Colonic mucosa (tissue), 4 donors: ENCODE data around the gene VMA21. TPM values are rescaled to one million over a fixed set of nuclear protein-coding genes. Genes with fewer than 3 reads are reported as not detected.

Source experiments
- DNase-seq: peaks from one replicate; pipeline ENCODE4 v3.0.0-alpha.2; 2020
- H3K27ac ChIP-seq: fragments of 200-600 bp; one replicate; pipeline ENCODE4 v1.8.0; 2021
- H3K27me3 ChIP-seq: fragments of 200-600 bp; one replicate; pipeline ENCODE4 v1.8.0; 2021
- H3K36me3 ChIP-seq: fragments of 200-600 bp; one replicate; pipeline ENCODE4 v1.8.0; 2021
- H3K4me1 ChIP-seq: fragments of 200-600 bp; one replicate; pipeline ENCODE4 v1.8.0; 2021; ENCODE audit warnings: mild to moderate bottlenecking
- H3K4me3 ChIP-seq: fragments of 200-600 bp; one replicate; pipeline ENCODE4 v1.8.0; 2021
- H3K9ac ChIP-seq, 2 donors: one replicate each; pipeline ENCODE4 v1.7.0; 2013; ENCODE audit warnings: control low read depth in 2 of 2, low read depth in 2 of 2, low read length in 2 of 2
- H3K9me3 ChIP-seq: fragments of 200-600 bp; one replicate; pipeline ENCODE4 v1.8.0; 2021
- intact Hi-C: fragments of 100-400 bp; cut with DNase I; formaldehyde crosslinking; loops from one replicate; pipeline ENCODE4 v1.14.1; 2022
- total RNA-seq, 2 donors: library from RNA; stranded (reverse); fragmentation: NEBNext Ultra II Directional in 1 of 2; extraction: Animal tissue kit (Norgen Biotek cat#: 25700) in 1 of 2; gene quantifications; one replicate each; pipeline ENCODE4 v1.2.1, GENCODE V29; 2021
- TF ChIP-seq, protein P1 (sequence below): fragments of 200-600 bp; IDR thresholded peaks from one replicate; pipeline ENCODE4 v1.8.0; 2022; ENCODE audit warnings: antibody characterized with exemption, mild to moderate bottlenecking
- donor health status: healthy.
- donor health status: DM: no; HTN: no; CAD: no.
- donor health status: DM: no; HTN: no; CAD: no.

The VMA21 gene
- total RNA-seq, result 10 to 100 TPM; 15.1 to 20.6 TPM

DNA sequence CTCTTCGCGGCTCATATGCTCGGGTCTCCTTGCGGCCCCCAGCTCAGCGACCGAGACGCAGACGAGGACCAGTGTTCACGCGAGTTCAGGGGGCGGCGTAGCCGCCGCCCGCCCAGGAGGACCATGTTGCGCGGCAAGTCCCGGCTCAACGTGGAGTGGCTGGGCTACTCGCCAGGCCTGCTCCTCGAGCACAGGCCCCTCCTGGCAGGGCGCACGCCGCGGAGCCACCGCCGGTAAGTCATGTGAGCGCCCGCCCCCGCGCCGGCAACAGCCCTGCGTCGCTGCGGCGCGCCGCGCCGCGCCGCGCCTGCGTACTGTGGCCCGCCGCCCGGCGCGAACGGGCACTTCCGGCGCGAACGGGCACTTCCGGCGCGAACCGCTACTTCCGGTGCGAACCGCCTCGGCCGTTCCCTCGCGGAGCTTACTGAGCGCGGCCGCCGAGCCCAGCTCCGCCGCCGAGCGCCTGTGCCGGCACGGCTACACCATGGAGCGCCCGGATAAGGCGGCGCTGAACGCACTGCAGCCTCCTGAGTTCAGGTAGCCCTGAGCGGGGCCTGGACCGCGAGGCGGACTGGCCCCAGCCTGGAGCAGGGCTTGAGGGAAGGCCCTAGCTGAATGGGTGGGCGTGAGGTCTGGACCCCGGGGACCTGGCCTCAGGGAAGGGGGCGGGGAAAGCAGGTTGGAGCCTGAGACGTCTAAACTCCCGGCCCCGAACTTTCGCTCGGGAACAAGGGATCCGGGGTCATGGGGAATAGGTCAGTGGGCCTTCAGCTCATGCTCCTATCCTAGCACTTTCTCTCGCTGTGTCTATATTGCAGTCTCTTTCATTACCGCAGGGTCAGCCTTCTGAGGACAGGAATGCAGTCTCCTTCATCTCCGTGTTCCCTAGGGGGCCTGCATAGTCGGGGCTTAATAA lies at the start of gene VMA21:
Gene VMA21, plus strand, starts transcription at position 382 of the 916 bp plus-strand sequence. Its CDS starts 103 bp downstream, at position 485.
- TF ChIP-seq, protein P1, sequence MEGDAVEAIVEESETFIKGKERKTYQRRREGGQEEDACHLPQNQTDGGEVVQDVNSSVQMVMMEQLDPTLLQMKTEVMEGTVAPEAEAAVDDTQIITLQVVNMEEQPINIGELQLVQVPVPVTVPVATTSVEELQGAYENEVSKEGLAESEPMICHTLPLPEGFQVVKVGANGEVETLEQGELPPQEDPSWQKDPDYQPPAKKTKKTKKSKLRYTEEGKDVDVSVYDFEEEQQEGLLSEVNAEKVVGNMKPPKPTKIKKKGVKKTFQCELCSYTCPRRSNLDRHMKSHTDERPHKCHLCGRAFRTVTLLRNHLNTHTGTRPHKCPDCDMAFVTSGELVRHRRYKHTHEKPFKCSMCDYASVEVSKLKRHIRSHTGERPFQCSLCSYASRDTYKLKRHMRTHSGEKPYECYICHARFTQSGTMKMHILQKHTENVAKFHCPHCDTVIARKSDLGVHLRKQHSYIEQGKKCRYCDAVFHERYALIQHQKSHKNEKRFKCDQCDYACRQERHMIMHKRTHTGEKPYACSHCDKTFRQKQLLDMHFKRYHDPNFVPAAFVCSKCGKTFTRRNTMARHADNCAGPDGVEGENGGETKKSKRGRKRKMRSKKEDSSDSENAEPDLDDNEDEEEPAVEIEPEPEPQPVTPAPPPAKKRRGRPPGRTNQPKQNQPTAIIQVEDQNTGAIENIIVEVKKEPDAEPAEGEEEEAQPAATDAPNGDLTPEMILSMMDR, result no peak
- Histone ChIP-seq H3K9me3 (no peaks in the 10 kb centered on the region), H3K9ac (peak within 1 kb of the TSS; percentile 68 to 82), H3K27me3 (no peaks in the 10 kb centered on the region), H3K36me3 (no peaks in the 10 kb centered on the region), H3K4me1 (no peaks in the 10 kb centered on the region), H3K27ac (peak within 1 kb of the TSS; percentile 82), H3K4me3 (peak within 1 kb of the TSS; percentile 70)
- intact Hi-C loops, result no loop called here
- peak; percentile 70 for DNase-seq

- intact Hi-C loops, result loop anchor here (10.0 kb wide), 1 partner anchor 205 kb away; no protein-coding TSS in a partner anchor
- no peak for DNase-seq
- no peaks in the 10 kb centered on the region for H3K36me3 ChIP-seq
- H3K4me1 ChIP-seq, result no peaks in the 10 kb centered on the region
- no peak overlapping the region for H3K9ac ChIP-seq
- H3K27ac ChIP-seq, result no peak overlapping the region
- no peak overlapping the region for H3K4me3 ChIP-seq
- H3K9me3 ChIP-seq, result no peaks in the 10 kb centered on the region
- TF ChIP-seq, protein P1, result no peak
- no peaks in the 10 kb centered on the region for H3K27me3 ChIP-seq
Observed at GRCh38 chrX:151359341-151359740, 37.7 kb upstream of the VMA21 start.

- Histone ChIP-seq H3K9ac (no peak overlapping the region), H3K4me1 (no peaks in the 10 kb centered on the region), H3K27ac (no peak overlapping the region), H3K27me3 (no peaks in the 10 kb centered on the region), H3K36me3 (no peaks in the 10 kb centered on the region), H3K4me3 (no peak overlapping the region), H3K9me3 (no peaks in the 10 kb centered on the region)
- TF ChIP-seq, protein P1, result peak; percentile 39
- peak; percentile 23 for DNase-seq
- intact Hi-C loops, result loop anchor here (10.0 kb wide), 1 partner anchor 205 kb away; no protein-coding TSS in a partner anchor
Observed at GRCh38 chrX:151359931-151360871, 36.8 kb upstream of the VMA21 start.

DNA sequence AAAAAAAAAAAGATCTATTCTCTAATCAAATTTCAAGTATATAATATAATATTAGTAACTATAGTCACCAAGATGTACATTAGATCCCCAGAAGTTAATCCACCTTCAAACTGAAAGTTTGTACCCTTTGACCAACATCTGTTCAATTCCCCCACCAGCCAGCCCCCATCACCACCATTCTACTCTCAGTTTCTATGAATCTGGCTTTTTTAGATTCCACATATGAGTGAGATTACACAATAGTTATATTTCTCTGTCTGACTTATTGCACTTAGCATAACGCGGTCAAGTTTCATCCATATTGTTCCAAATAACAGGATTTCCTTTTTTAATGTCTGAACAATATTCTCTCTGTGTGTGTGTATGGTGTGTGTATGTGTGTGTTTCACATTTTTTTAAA lies 33.7 kb upstream of the VMA21 start:
- no peak overlapping the region for H3K27ac ChIP-seq
- TF ChIP-seq, protein P1, result no peak
- no peaks in the 10 kb centered on the region for H3K36me3 ChIP-seq
- no peaks in the 10 kb centered on the region for H3K27me3 ChIP-seq
- no peaks in the 10 kb centered on the region for H3K4me1 ChIP-seq
- no peak overlapping the region for H3K4me3 ChIP-seq
- no peak for DNase-seq
- intact Hi-C loops, result no loop called here
- H3K9ac ChIP-seq, result no peak overlapping the region
- H3K9me3 ChIP-seq, result no peaks in the 10 kb centered on the region

DNA sequence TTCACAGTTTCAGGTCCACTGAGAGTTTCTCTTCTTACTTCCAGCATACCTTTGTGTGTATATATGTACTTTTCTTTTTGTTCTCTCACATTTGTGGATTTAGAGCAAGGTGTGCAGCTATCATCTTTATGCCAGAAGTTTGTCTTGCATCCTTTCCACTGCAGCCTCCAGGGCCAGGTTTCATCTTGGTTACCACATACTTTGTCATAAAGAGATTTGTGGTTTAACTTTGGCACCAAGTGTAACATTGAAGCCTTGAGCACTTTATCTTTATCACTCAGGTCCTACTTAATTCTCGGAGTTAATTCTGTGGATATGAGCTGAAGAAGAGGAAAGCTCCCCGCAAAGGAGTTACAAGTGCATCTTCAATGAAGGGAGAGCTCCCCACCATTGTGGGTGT lies 31.4 kb upstream of the VMA21 start:
- Histone ChIP-seq H3K4me1 (no peaks in the 10 kb centered on the region), H3K27ac (no peak overlapping the region), H3K9ac (no peak overlapping the region), H3K9me3 (no peaks in the 10 kb centered on the region), H3K27me3 (no peaks in the 10 kb centered on the region), H3K4me3 (no peak overlapping the region), H3K36me3 (no peaks in the 10 kb centered on the region)
- TF ChIP-seq, protein P1, result no peak
- intact Hi-C loops, result no loop called here
- no peak for DNase-seq
